Duodenal mucosa (tissue), 2 donors: ENCODE results near the gene CD300A.

ENCODE experiments used
- H3K27ac ChIP-seq: one replicate; pipeline ENCODE4 v1.7.0; 2013; ENCODE audit warnings: low read depth, low read length
- H3K27me3 ChIP-seq, 2 donors: one replicate each; pipeline ENCODE4 v1.7.0; 2013; ENCODE audit warnings: low read length in 2 of 2, control low read depth in 1 of 2; ENCODE audit not compliant: insufficient read depth in 2 of 2, control insufficient read depth in 1 of 2
- H3K36me3 ChIP-seq, 2 donors: one replicate each; pipeline ENCODE4 v1.7.0; 2013; ENCODE audit warnings: low read length in 2 of 2, control low read depth in 1 of 2; ENCODE audit not compliant: insufficient read depth in 2 of 2, control insufficient read depth in 1 of 2
- H3K4me1 ChIP-seq, 2 donors: one replicate each; pipeline ENCODE4 v1.7.0; 2013; ENCODE audit warnings: low read length in 2 of 2, control low read depth in 1 of 2; ENCODE audit not compliant: insufficient read depth in 2 of 2, control insufficient read depth in 1 of 2
- H3K4me3 ChIP-seq, 2 donors: one replicate each; pipeline ENCODE4 v1.7.0; 2013; ENCODE audit warnings: low read length in 2 of 2, low read depth in 1 of 2
- H3K9ac ChIP-seq, 2 donors: one replicate each; pipeline ENCODE4 v1.7.0; 2013; ENCODE audit warnings: low read length in 2 of 2, low read depth in 1 of 2
- H3K9me3 ChIP-seq, 2 donors: one replicate each; pipeline ENCODE4 v1.7.0; 2013; ENCODE audit warnings: low read length in 2 of 2, control low read depth in 1 of 2; ENCODE audit not compliant: control insufficient read depth in 1 of 2

Gene CD300A

DNA sequence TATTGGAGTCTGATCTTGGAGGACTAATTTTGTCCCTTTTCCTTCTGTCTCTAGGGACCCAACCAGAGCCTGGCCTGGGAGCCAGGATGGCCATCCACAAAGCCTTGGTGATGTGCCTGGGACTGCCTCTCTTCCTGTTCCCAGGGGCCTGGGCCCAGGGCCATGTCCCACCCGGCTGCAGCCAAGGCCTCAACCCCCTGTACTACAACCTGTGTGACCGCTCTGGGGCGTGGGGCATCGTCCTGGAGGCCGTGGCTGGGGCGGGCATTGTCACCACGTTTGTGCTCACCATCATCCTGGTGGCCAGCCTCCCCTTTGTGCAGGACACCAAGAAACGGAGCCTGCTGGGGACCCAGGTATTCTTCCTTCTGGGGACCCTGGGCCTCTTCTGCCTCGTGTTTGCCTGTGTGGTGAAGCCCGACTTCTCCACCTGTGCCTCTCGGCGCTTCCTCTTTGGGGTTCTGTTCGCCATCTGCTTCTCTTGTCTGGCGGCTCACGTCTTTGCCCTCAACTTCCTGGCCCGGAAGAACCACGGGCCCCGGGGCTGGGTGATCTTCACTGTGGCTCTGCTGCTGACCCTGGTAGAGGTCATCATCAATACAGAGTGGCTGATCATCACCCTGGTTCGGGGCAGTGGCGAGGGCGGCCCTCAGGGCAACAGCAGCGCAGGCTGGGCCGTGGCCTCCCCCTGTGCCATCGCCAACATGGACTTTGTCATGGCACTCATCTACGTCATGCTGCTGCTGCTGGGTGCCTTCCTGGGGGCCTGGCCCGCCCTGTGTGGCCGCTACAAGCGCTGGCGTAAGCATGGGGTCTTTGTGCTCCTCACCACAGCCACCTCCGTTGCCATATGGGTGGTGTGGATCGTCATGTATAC is 26.5 kb upstream of the CD300A start:
- peaks cover 0 to 8% of the 10 kb centered on the region in 2 donors for H3K9me3 ChIP-seq
- peaks cover 0 to 10% of the 10 kb centered on the region in 2 donors for H3K36me3 ChIP-seq
- no peak overlapping the region for H3K27ac ChIP-seq
- peaks cover 29 to 37% of the 10 kb centered on the region in 2 donors for H3K4me1 ChIP-seq
- no peaks in the 10 kb centered on the region for H3K27me3 ChIP-seq
- no peak overlapping the region for H3K4me3 ChIP-seq
- no peak overlapping the region for H3K9ac ChIP-seq

DNA sequence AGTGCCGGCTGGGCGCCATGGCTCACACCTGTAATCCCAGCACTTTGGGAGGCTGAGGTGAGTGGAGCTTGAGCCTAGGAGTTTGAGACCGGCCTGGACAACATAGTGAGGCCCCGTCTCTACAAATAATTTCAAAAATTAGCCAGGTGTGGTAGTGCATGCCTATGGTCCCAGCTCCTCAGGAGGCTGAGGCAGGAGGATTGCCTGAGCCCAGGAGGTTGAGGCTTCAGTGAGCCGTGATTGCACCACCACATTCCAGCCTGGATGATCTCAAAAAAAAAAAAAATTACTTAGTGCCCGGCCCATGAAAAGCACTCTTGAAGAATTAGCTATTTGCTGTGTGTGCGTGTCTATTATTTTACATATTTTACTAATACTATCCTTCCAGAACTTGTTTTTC is 24.9 kb upstream of the CD300A start:
- no peak overlapping the region for H3K27ac ChIP-seq
- no peak overlapping the region for H3K4me3 ChIP-seq
- peaks cover 22 to 27% of the 10 kb centered on the region in 2 donors for H3K4me1 ChIP-seq
- peaks cover 0 to 10% of the 10 kb centered on the region in 2 donors for H3K36me3 ChIP-seq
- H3K27me3 ChIP-seq: no peaks in the 10 kb centered on the region
- peaks cover 0 to 8% of the 10 kb centered on the region in 2 donors for H3K9me3 ChIP-seq
- H3K9ac ChIP-seq: no peak overlapping the region

GRCh38 chr17:74442291-74442669 is 24.2 kb upstream of the CD300A start:
- Histone ChIP-seq H3K9me3 (peaks cover 0 to 7% of the 10 kb centered on the region in 2 donors), H3K36me3 (peaks cover 0 to 16% of the 10 kb centered on the region in 2 donors), H3K27me3 (no peaks in the 10 kb centered on the region), H3K4me1 (peaks cover 22 to 27% of the 10 kb centered on the region in 2 donors), H3K27ac (peak overlapping the region; percentile 96), H3K4me3 (peak overlapping the region in 1 of 2 donors; percentile 61), H3K9ac (peak overlapping the region in 1 of 2 donors; percentile 73)

DNA sequence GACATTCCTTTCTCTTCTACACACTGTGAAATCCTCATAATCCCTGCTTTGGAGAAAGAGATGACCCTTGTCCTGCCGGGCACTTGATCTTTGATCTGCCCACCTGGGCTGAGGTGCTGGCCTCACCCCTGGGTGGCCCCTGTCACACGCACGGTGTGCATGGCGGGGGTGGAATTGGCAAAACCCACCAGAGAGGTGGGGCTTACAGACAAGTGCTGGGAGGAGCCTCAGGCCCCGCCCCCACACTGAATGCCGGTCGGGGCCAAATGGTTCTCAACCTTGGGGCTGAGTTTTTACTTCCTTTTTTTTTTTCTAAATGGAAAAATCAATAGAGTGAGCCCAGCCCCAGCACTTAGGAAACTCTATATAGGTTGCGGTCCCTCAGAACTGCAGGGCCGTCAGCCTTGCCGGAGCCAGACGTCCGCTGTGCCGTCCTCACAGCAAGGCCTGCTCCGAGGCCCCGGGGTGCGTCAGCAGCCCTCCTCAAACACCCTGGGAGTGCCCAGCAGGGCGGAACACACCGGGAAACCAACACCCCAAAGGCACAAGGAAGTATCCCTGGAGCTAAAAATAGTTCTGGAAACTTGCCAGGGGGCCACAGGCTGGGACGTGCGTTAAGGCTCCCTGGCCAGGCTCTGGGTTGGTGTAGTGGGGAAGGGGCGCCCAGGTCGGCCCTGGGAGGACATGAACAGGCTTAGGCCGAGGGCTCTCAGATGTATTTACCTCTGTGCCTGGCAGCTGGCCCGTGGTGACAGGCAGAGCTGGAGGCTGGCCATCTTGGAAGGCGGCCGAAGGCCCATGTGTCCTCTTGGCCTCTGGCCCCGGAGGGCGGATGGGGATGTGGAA is 23.5 kb upstream of the CD300A start:
- peak overlapping the region; percentile 61 to 73 for H3K9ac ChIP-seq
- H3K27me3 ChIP-seq: no peaks in the 10 kb centered on the region
- peak overlapping the region; percentile 43 to 61 for H3K4me3 ChIP-seq
- peaks cover 0 to 19% of the 10 kb centered on the region in 2 donors for H3K36me3 ChIP-seq
- H3K27ac ChIP-seq: peak overlapping the region; percentile 96
- H3K4me1 ChIP-seq: peaks cover 22 to 27% of the 10 kb centered on the region in 2 donors
- peaks cover 0 to 1% of the 10 kb centered on the region in 2 donors for H3K9me3 ChIP-seq

DNA sequence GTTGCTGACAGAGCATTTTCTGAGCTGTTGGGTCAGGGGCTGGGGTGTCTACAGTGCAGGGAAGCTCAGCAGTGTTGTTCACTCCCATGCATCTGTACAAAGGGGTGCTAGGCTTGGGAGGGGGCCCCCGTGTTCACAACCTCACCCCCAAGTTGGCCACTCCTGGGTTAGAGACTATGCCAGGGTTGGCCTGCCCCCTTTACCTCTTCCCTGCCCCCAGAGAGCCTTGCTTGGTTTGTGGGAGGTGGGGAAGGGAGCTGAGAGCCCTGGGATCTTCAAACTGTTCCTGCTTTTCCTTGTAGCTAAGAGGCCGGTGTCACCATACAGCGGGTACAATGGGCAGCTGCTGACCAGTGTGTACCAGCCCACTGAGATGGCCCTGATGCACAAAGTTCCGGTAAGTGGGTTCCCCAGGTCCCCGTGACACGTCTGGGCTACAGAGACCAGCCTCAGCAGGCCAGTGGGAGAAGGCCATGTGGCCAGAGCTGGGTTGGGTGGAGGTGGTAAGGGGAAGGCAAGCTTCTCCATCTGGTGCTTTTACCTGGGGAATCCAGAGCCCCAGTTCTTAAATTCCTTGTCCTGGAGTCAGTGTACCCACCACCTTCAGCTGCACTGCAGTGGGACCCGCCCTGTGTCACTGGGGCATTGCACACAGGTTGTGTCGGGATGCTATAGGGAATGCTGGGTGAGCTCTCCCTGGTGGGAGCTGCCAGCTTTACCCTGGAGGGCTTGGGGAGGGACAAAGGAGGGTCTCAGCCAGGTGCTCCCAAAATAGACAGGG is 22.7 kb upstream of the CD300A start:
- H3K27me3 ChIP-seq: no peaks in the 10 kb centered on the region
- H3K36me3 ChIP-seq: peaks cover 0 to 19% of the 10 kb centered on the region in 2 donors
- H3K4me3 ChIP-seq: peak overlapping the region; percentile 43 to 61
- peak overlapping the region; percentile 96 for H3K27ac ChIP-seq
- H3K4me1 ChIP-seq: peaks cover 22 to 27% of the 10 kb centered on the region in 2 donors
- H3K9me3 ChIP-seq: no peaks in the 10 kb centered on the region
- H3K9ac ChIP-seq: peak overlapping the region; percentile 61 to 73

GRCh38 chr17:74444406-74444805 is 22.0 kb upstream of the CD300A start:
- peaks cover 22 to 27% of the 10 kb centered on the region in 2 donors for H3K4me1 ChIP-seq
- H3K27ac ChIP-seq: no peak overlapping the region

DNA sequence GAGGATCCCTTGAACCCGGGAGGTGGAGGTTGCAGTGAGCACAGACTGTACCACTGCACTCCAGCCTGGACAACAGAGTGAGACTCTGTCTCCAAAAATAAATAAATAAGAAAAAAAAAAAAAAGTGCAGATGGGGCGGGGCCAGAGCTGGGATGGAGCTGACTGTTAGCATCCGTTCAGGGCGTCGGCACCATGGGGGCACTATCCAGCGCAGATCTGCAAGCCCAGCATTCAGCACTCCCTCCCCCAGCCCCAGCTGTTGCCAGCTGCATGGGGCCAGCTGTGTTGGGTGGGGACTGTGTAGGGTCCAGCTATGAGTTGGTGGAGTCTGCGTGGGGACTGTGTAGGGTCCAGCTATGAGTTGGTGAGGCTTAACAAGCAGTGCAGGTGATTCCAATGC is 21.3 kb upstream of the CD300A start:
- Histone ChIP-seq H3K36me3 (peaks cover 0 to 14% of the 10 kb centered on the region in 2 donors), H3K4me3 (no peak overlapping the region), H3K9ac (no peak overlapping the region), H3K27me3 (no peaks in the 10 kb centered on the region), H3K27ac (no peak overlapping the region), H3K9me3 (no peaks in the 10 kb centered on the region), H3K4me1 (peaks cover 22 to 27% of the 10 kb centered on the region in 2 donors)

More at GRCh38 chr17:74444406-74444805, 22.0 kb upstream of the CD300A start:
- H3K27me3 ChIP-seq: no peaks in the 10 kb centered on the region
- peak overlapping the region; percentile 21 to 61 for H3K4me3 ChIP-seq
- H3K36me3 ChIP-seq: peaks cover 0 to 19% of the 10 kb centered on the region in 2 donors
- peak overlapping the region; percentile 61 to 73 for H3K9ac ChIP-seq
- H3K9me3 ChIP-seq: no peaks in the 10 kb centered on the region

GRCh38 chr17:74446551-74447500 is 19.6 kb upstream of the CD300A start:
- Histone ChIP-seq H3K9ac (no peak overlapping the region), H3K4me3 (no peak overlapping the region), H3K36me3 (peaks cover 0 to 9% of the 10 kb centered on the region in 2 donors), H3K27ac (peak overlapping the region; percentile 13), H3K4me1 (peaks cover 24 to 28% of the 10 kb centered on the region in 2 donors), H3K27me3 (no peaks in the 10 kb centered on the region), H3K9me3 (no peaks in the 10 kb centered on the region)
